NCI-H226 (cell line): ENCODE results near the gene FBXO22.
"Not testable (repeated sequence)": the region's sequence is repeated elsewhere in the genome, so short reads cannot be mapped to it uniquely, and the experiment has no call there.

Experiments
- DNase-seq: peaks from one replicate; pipeline ENCODE4 v3.0.0-alpha.2; 2015

FBXO22 gene

DNA sequence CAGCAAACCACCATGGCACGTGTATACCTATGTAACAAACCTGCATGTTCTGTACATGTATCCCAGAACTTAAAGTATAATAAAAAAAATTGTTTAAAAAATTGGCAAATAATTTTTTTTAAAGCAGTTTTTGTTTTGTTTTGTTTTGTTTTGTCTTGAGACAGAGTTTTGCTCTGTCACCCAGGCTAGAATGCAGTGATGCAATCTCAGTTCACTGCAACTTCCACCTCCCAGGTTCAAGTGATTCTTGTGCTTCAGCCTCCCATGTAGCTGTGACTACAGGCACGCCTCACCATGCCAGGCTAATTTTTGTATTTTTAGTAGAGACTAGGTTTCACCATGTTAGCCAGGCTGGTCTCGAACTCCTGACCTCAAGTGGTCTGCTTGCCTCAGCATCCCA is 81.0 kb downstream of the FBXO22 start:
- DNase-seq = not testable (repeated sequence)

DNA sequence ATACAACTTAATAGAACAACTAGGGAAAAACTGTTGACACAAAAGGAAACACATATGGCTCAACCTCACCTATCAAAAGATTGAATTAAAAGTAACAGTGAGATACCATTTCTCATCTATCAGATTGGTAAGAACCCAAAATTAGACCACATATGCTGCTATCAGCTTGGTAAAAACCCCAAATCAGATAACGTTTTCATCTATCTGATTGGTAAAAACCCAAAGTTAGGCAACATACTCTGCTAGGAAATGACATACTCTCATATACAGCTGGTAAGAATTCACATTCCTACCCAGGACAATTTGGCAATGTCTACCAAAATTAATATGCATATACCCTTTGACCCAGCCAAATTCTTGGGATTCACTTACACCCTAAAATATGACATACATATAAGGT is 82.3 kb downstream of the FBXO22 start:
- peak; percentile 46 for DNase-seq

- no peak for DNase-seq
These were observed 85.4 kb downstream of the FBXO22 start for GRCh38 chr15:75989045-75989444.

DNA sequence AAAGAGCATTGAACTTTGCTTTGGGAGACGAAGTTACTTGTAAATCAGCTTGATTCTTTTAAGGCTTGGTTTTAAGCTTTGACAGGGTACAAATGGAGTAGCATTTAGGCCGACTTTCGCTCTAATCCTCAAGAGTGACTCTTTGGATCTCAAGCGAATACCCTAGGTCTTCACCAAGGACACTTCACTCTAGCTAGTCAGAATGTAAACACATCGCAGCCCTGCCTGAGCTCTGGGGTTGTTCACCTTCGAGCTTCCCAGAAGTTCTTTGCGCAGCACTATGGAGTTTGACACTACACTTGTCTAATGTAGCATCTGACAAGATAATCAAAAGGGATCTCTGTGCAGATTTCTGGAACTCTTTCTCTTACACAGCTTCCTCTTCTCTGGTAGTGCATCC is 86.2 kb downstream of the FBXO22 start:
- DNase-seq = no peak
